HepG2 (cell line): ENCODE data around the gene HNRNPF. TPM values are rescaled to one million over a fixed set of nuclear protein-coding genes. Genes with fewer than 3 reads are reported as not detected.
A peak's percentile ranks its signal among the peaks of the same experiment; 100 is the strongest.

Experiments used
- ELF3 ChIP-seq: IDR thresholded peaks from 2 replicates; pipeline ENCODE4 v1.6.1; 2016; ENCODE audit warnings: missing genetic modification reagents, missing compliant biosample characterization
- KDM5A ChIP-seq: fragments of 200-600 bp; sonication (generic); IDR thresholded peaks from 2 replicates; pipeline ENCODE4 v1.7.0; 2018; ENCODE audit warnings: antibody characterized with exemption, mild to moderate bottlenecking, low read length, borderline replicate concordance
- KIAA2018 ChIP-seq: sonication (generic); formaldehyde crosslinking; IDR thresholded peaks from 2 replicates; pipeline ENCODE4 v1.5.0; 2020; ENCODE audit warnings: mild to moderate bottlenecking, missing genetic modification reagents, borderline replicate concordance
- MAF1 ChIP-seq: sonication (generic); formaldehyde crosslinking; IDR thresholded peaks from 2 replicates; pipeline ENCODE4 v1.5.0; 2020; ENCODE audit warnings: missing genetic modification reagents, borderline replicate concordance
- NR2F2 ChIP-seq: IDR thresholded peaks from 2 replicates; pipeline ENCODE4 v1.6.1; 2012; ENCODE audit warnings: low read depth, inconsistent platforms, borderline replicate concordance
- SMAD3 ChIP-seq: sonication (generic); formaldehyde crosslinking; IDR thresholded peaks from 2 replicates; pipeline ENCODE4 v1.4.0; 2020; ENCODE audit warnings: missing genetic modification reagents
- ZBTB26 ChIP-seq: IDR thresholded peaks from 2 replicates; pipeline ENCODE4 v1.6.1; 2016; ENCODE audit warnings: missing compliant biosample characterization, missing genetic modification reagents, borderline replicate concordance
- ZNF609 ChIP-seq: sonication (generic); formaldehyde crosslinking; IDR thresholded peaks from 2 replicates; pipeline ENCODE4 v1.4.0; 2020; ENCODE audit warnings: mild to moderate bottlenecking, missing genetic modification reagents, borderline replicate concordance
- ZNF639 ChIP-seq: conservative IDR thresholded peaks from 2 replicates; pipeline ENCODE4 v1.6.1; 2018; ENCODE audit warnings: missing genetic modification reagents
- polyA plus RNA-seq, 8 experiments: library from polyadenylated mRNA; depleted of rRNA in 3 of 8; stranded (reverse) in 7 of 8; unstranded in 1 of 8; fragments of >200 nt; fragmentation: Illumina TruSeq in 4 of 8; extraction: Trizol in 4 of 8; gene quantifications; 2 replicates each; pipeline versions ENCODE4 v1.2.1 to v1.2.3, GENCODE V29; 2011 to 2016; ENCODE audit warnings: low read depth in 4 of 8, missing spikeins in 1 of 8, mixed read lengths in 1 of 8; ENCODE audit not compliant: insufficient read depth in 1 of 8
- total RNA-seq, 5 experiments: library from RNA; depleted of rRNA; stranded (reverse); fragments of >200 nt; fragmentation: Illumina TruSeq; extraction: Trizol; gene quantifications; 2 replicates each; pipeline ENCODE4 v1.2.3, GENCODE V29; 2016; ENCODE audit warnings: low read depth in 1 of 5

The HNRNPF gene
- total and polyA plus RNA-seq, 2 of the 13 experiments (the other 11 are each of a cell fraction or from before 2014, with no cell fraction given), result 166 to 308 TPM

GRCh38 chr10:43436291-43437140 is 27.5 kb upstream of the HNRNPF start, which contains the start of gene ZNF487 (continued):
- TF ChIP-seq ZBTB26 (CRISPR knock-in tag), result peak; percentile 43; the same call in 1 of the 2 replicates
- TF ChIP-seq KDM5A, result 0 out of 2 replicates have a peak, but pooled peaks have one; percentile 42
- peak; percentile 71; the same call in 1 of the 2 replicates for TF ChIP-seq ELF3 (CRISPR knock-in tag)
- no peak for TF ChIP-seq NR2F2
- TF ChIP-seq KIAA2018, result no peak
- TF ChIP-seq SMAD3 (CRISPR knock-in tag), result peak; percentile 27; the same call in 1 of the 2 replicates
- TF ChIP-seq MAF1 (CRISPR knock-in tag), result 0 out of 2 replicates have a peak, but pooled peaks have one; percentile 16
- peak; percentile 13; the same call in 1 of the 2 replicates for TF ChIP-seq ZNF639 (CRISPR knock-in tag)
- TF ChIP-seq ZNF609 (CRISPR knock-in tag), result peak; percentile 54; the same call in 1 of the 2 replicates
